Germinal center (tissue), 1 donor: Measurements from ENCODE around the gene NR6A1.
A peak's percentile ranks its signal among the peaks of the same experiment; 100 is the strongest.

ENCODE experiments used
- DNase-seq: peaks from one replicate; pipeline ENCODE4 v3.0.0; 2012; ENCODE audit warnings: mixed read lengths, low spot score

The NR6A1 gene

GRCh38 chr9:124658165-124659017, 112.7 kb downstream of the NR6A1 start:
- DNase-seq: peak; percentile 84

GRCh38 chr9:124657516-124657915, 113.6 kb downstream of the NR6A1 start:
- DNase-seq: no peak

GRCh38 chr9:124654431-124654830, 116.7 kb downstream of the NR6A1 start:
- DNase-seq: no peak

GRCh38 chr9:124652615-124653393, 118.3 kb downstream of the NR6A1 start:
- DNase-seq: no peak

GRCh38 chr9:124652203-124652602, 118.9 kb downstream of the NR6A1 start:
- no peak for DNase-seq

GRCh38 chr9:124645274-124645673, 125.8 kb downstream of the NR6A1 start:
- DNase-seq: no peak

- no peak for DNase-seq
Measured at GRCh38 chr9:124639637-124640036, 131.5 kb downstream of the NR6A1 start.

- no peak for DNase-seq
Measured at GRCh38 chr9:124635285-124635684, 135.8 kb downstream of the NR6A1 start.

- DNase-seq: no peak
Measured at GRCh38 chr9:124632077-124632621, 139.0 kb downstream of the NR6A1 start.

GRCh38 chr9:124631326-124631725, 139.8 kb downstream of the NR6A1 start:
- DNase-seq: no peak

GRCh38 chr9:124629600-124629999, 141.5 kb downstream of the NR6A1 start:
- no peak for DNase-seq

GRCh38 chr9:124628741-124629140, 142.4 kb downstream of the NR6A1 start:
- DNase-seq: no peak

GRCh38 chr9:124626276-124626675, 144.8 kb downstream of the NR6A1 start:
- no peak for DNase-seq

GRCh38 chr9:124625087-124625486, 146.0 kb downstream of the NR6A1 start:
- no peak for DNase-seq

GRCh38 chr9:124624735-124624992, 146.4 kb downstream of the NR6A1 start:
- DNase-seq: no peak

- no peak for DNase-seq
Measured at GRCh38 chr9:124623966-124624734, 147.0 kb downstream of the NR6A1 start.

- no peak for DNase-seq
Measured at GRCh38 chr9:124622882-124623281, 148.2 kb downstream of the NR6A1 start.

GRCh38 chr9:124621371-124622328, 149.5 kb downstream of the NR6A1 start:
- DNase-seq: no peak

GRCh38 chr9:124618476-124618875, 152.6 kb downstream of the NR6A1 start:
- no peak for DNase-seq

- peak; percentile 73 for DNase-seq
Measured at GRCh38 chr9:124617477-124618141, 153.5 kb downstream of the NR6A1 start.

- no peak for DNase-seq
Measured at GRCh38 chr9:124616961-124617360, 154.2 kb downstream of the NR6A1 start.
